ENCODE data around the gene TBC1D22A. TPM values are rescaled to one million over a fixed set of nuclear protein-coding genes. Genes with fewer than 3 reads are reported as not detected.

The TBC1D22A gene
- total RNA-seq, 2 donors from 2014 or later, result 21.0 to 27.9 TPM

- Histone ChIP-seq H3K27ac (ENCODE audit: low read depth, low read length) (no peak overlapping the region), H3K36me3 (ENCODE audit: control insufficient read depth, insufficient read depth, low read length) (peaks cover 9% of the 10 kb centered on the region), H3K9me3 (ENCODE audit: control insufficient read depth, low read length) (peaks cover 29% of the 10 kb centered on the region), H3K4me1 (ENCODE audit: control insufficient read depth, insufficient read depth, low read length) (peaks cover 3% of the 10 kb centered on the region), H3K9ac (ENCODE audit: extremely low read depth, low read length, poor library complexity, severe bottlenecking) (no peak overlapping the region), H3K4me3 (ENCODE audit: low read length) (no peak overlapping the region), H3K27me3 (ENCODE audit: control insufficient read depth, insufficient read depth, low read length, poor library complexity, severe bottlenecking) (no peaks in the 10 kb centered on the region)
- 88 to 98% methylated on average over 4 to 5 of the region's 6 CpGs for WGBS, 2 experiments (ENCODE audit: insufficient coverage in 1 of 2, insufficient read length in 1 of 2)
- Mint-ChIP-seq H3K36me3 (ENCODE audit: low read depth) (peaks cover 14% of the 10 kb centered on the region), H3K9me3 (peaks cover 33% of the 10 kb centered on the region), H3K27me3 (ENCODE audit: insufficient read depth) (no peaks in the 10 kb centered on the region), H3K4me3 (no peak overlapping the region), H3K4me1 (peaks cover 8% of the 10 kb centered on the region), H3K27ac (no peak overlapping the region)
- DNase-seq, result no peak
- no peak for TF ChIP-seq CTCF (conservative IDR thresholded peaks at IDR 0.05)
Measured at GRCh38 chr22:46754826-46755225, 7.6 kb upstream of the TBC1D22A start.

- WGBS, 2 experiments (ENCODE audit: insufficient coverage in 1 of 2, insufficient read length in 1 of 2), result 83 to 100% methylated on average over 1 to 2 of the region's 2 CpGs
- H3K27ac Mint-ChIP-seq, result no peak overlapping the region
- H3K36me3 Mint-ChIP-seq (ENCODE audit: low read depth), result peaks cover 14% of the 10 kb centered on the region
- H3K9ac ChIP-seq (ENCODE audit: extremely low read depth, low read length, poor library complexity, severe bottlenecking), result no peak overlapping the region
- peaks cover 33% of the 10 kb centered on the region for H3K9me3 Mint-ChIP-seq
- peaks cover 16% of the 10 kb centered on the region for H3K36me3 ChIP-seq (ENCODE audit: control insufficient read depth, insufficient read depth, low read length)
- no peaks in the 10 kb centered on the region for H3K27me3 ChIP-seq (ENCODE audit: control insufficient read depth, insufficient read depth, low read length, poor library complexity, severe bottlenecking)
- H3K4me3 ChIP-seq (ENCODE audit: low read length), result no peak overlapping the region
- no peak for TF ChIP-seq CTCF (conservative IDR thresholded peaks at IDR 0.05)
- H3K27ac ChIP-seq (ENCODE audit: low read depth, low read length), result no peak overlapping the region
- DNase-seq, result no peak
- peaks cover 29% of the 10 kb centered on the region for H3K9me3 ChIP-seq (ENCODE audit: control insufficient read depth, low read length)
- no peaks in the 10 kb centered on the region for H3K27me3 Mint-ChIP-seq (ENCODE audit: insufficient read depth)
- peaks cover 3% of the 10 kb centered on the region for H3K4me1 ChIP-seq (ENCODE audit: control insufficient read depth, insufficient read depth, low read length)
- peaks cover 8% of the 10 kb centered on the region for H3K4me1 Mint-ChIP-seq
- no peak overlapping the region for H3K4me3 Mint-ChIP-seq
Measured at GRCh38 chr22:46755525-46755924, 6.9 kb upstream of the TBC1D22A start.

- TF ChIP-seq CTCF (conservative IDR thresholded peaks at IDR 0.05), result no peak
- peaks cover 29% of the 10 kb centered on the region for H3K9me3 ChIP-seq (ENCODE audit: control insufficient read depth, low read length)
- H3K27ac ChIP-seq (ENCODE audit: low read depth, low read length), result no peak overlapping the region
- 85% methylated on average over 1 of the region's 1 CpG; no CpG with 5 or more reads in 1 of the 2 experiments for WGBS, 2 experiments (ENCODE audit: insufficient coverage in 1 of 2, insufficient read length in 1 of 2)
- peaks cover 7% of the 10 kb centered on the region for H3K4me1 ChIP-seq (ENCODE audit: control insufficient read depth, insufficient read depth, low read length)
- no peak for DNase-seq
- H3K4me3 ChIP-seq (ENCODE audit: low read length), result peak overlapping the region; percentile 21
- Mint-ChIP-seq H3K4me3 (no peak overlapping the region), H3K9me3 (peaks cover 33% of the 10 kb centered on the region), H3K27me3 (ENCODE audit: insufficient read depth) (no peaks in the 10 kb centered on the region), H3K4me1 (peaks cover 12% of the 10 kb centered on the region), H3K27ac (no peak overlapping the region), H3K36me3 (ENCODE audit: low read depth) (peaks cover 17% of the 10 kb centered on the region)
- H3K9ac ChIP-seq (ENCODE audit: extremely low read depth, low read length, poor library complexity, severe bottlenecking), result no peak overlapping the region
- no peaks in the 10 kb centered on the region for H3K27me3 ChIP-seq (ENCODE audit: control insufficient read depth, insufficient read depth, low read length, poor library complexity, severe bottlenecking)
- H3K36me3 ChIP-seq (ENCODE audit: control insufficient read depth, insufficient read depth, low read length), result peaks cover 18% of the 10 kb centered on the region
Measured at GRCh38 chr22:46756097-46756496, 6.4 kb upstream of the TBC1D22A start.

Data from endodermal cell (in vitro differentiated cells).